CD4-positive, alpha-beta T cell treated with Interleukin-17A for 1 hour (primary cell): Measurements from ENCODE around the gene A1BG.

Source experiments
- DNase-seq: peaks from one replicate; pipeline ENCODE4 v3.0.0-alpha.2; 2020

The A1BG gene

GRCh38 chr19:58334691-58335249 is 18.5 kb downstream of the A1BG start:
- no peak for DNase-seq

- DNase-seq, result no peak
Observed at GRCh38 chr19:58332697-58333096, 20.6 kb downstream of the A1BG start.

DNA sequence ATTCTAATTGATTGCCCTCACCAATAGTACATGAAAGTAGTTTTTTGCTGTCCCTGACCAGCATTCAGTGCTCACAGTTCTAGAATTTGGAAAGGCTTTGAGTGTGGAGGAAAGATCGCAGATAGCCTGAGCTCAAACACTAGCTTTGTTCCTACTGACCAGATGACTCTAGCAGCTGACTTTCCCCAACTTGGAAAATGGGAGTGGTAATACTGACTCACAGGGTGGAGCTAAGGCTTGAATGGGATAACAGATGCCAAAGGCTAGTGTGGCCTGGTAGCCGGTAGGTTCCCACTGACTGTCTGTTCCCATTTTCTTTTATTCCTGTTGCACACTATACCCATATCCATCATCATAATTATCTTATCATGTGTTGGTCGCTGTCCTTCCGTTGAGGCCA is 22.8 kb downstream of the A1BG start:
- no peak for DNase-seq

DNA sequence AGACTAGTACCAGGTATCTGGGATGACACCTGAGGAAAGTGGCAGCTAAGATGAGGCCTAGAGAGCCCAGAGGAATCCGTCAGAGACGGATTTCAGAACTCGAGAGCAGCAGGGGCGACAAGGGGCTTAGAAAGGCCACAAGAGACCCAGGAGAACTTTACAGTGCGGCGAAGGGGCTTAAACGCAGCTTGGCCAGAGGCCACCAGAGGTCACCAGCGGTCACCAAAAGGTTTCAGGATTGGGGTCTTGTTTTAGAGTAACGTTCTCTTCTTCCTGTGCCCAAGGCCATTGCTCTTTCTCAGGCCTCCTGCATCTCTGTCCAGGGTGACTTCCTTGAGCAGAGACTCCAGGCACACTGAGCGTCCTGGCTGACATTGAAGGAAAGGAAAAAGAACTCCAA is 24.3 kb downstream of the A1BG start:
- DNase-seq, result peak; percentile 21

- peak; percentile 92 for DNase-seq
Observed at GRCh38 chr19:58326914-58327726, 26.2 kb downstream of the A1BG start, which contains the start of gene ZSCAN22. Gene ZSCAN22 (plus strand): TSS chr19:58326994. CDS start chr19:58334803, 7,809 bp downstream.

DNA sequence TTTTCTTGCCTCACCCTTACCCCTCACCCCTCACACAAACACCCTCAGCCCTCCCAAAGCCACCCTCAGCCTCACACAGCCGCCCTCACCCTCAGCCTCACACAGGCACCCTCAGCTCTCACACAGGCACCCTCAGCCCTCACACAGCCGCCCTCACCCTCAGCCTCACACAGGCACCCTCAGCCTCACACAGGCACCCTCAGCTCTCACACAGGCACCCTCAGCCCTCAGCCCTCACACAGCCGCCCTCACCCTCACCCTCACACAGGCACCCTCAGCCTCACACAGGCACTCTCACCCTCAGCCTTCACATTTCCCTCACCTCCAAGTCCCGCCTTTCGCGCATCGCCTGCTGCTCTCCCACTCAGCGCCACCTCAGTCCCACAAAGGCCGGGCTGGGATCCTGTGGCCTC is 26.8 kb downstream of the A1BG start:
- no peak for DNase-seq

- no peak for DNase-seq
Observed at GRCh38 chr19:58325311-58326022, 27.8 kb downstream of the A1BG start.

DNA sequence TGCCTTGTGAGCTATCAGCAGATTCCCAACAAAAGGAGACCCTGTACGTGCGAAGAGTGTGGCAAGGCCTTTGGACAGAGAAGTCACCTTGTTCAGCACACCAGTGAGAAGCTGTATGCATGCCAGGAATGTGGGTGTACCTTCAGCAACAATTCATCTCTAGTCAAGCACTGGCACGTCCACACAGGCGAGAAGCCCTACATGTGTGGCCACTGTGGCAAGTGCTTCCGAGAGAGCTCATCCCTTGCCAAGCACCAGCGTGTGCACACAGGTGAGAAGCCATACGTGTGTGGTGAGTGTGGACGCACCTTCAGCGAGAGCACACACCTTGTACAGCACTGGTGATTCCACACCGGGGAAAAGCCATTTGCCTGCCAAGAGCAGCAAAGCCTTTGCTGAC is 34.1 kb downstream of the A1BG start:
- no peak for DNase-seq

GRCh38 chr19:58318297-58318696 is 35.0 kb downstream of the A1BG start:
- DNase-seq, result no peak

DNA sequence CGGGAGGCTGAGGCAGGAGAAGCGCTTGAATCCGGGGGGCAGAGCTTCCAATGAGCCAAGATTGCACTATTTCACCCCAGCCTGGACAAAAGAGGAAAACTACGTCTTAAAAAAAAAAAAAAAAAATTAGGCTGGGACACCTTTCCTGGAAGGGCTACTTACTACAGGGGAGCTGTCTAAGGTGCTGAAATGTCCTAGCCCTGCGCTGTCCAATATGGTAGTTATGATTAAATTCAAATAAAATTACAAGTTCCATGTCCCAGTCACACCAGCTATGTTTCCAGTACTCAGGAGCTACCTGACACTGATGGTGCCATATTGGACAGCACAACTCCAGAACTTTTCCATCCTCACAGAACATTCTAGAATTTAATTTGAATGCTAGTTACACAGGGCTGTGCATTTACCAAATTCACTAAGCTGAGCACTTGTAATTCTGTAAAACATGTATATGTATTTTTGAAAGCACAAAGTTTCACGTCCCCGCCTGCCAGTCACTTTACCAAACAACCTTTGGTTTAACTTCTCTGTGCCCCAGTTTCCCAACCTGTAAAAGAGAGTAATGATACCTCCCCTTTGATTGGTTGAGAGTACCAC is 35.7 kb downstream of the A1BG start:
- DNase-seq, result no peak

DNA sequence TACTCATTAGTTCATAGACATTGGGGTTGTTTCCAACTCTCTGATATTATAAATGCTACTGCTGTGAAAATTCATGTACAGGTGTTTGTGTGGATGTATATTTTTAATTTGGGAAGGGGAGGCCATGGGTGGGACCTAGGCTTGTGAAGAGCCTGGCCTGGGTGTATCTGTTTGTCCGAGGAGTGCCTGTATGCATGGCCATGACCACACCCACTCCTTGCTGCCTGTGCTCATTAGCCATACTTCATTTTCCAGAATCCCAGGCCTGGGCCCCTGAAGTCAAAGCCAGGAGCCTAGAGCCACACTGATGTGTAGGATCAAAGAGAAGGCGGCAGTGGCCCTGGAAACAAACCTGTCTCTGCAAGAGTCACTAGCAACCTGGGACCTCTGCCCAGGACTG is 37.7 kb downstream of the A1BG start:
- DNase-seq, result no peak

DNA sequence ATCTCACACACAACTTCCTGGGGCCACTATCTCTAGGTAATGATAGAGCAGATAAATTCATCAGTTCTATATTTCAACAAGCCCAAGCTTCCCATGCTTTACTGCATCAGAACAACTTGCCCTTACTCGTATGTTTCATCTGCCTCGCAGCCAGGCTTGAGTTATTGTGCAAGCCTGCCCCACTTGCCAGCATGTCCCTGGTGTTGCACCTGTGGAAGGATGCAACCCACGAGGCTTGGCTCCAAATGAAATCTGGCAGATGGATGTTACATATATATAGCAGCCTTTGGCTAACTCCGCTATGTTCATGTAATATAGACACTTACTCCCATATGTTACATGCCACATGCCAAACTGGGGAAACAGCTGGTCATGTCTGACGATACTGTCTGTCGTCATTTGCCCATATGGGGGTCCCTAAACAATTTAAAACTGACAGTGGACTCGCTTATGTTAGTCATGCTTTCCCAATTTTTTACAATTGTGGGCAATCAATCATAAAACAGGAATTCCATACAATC is 41.9 kb downstream of the A1BG start:
- no peak for DNase-seq

GRCh38 chr19:58310685-58311084 is 42.6 kb downstream of the A1BG start:
- peak; percentile 18 for DNase-seq

GRCh38 chr19:58307736-58308135 is 45.6 kb downstream of the A1BG start:
- DNase-seq, result no peak

DNA sequence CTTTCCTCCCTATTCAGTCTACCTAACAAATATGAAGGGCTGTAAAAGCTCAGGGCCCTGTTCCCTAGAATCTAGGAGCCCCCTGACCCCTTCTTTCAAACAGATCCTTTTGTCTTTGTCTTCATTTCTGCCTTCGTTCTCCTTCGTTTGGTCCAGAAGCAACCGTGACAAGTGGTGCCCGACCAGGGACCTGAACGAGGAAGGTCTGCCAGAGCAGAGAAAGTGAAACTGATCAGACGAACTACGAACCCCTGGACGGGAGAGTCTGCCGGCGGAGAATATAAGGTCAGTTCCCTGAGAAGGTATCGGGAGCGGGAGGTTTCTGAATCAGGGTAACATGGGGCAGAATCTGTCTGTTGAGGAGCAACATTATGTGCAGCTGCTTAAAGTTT is 47.4 kb downstream of the A1BG start:
- DNase-seq, result peak; percentile 31

DNA sequence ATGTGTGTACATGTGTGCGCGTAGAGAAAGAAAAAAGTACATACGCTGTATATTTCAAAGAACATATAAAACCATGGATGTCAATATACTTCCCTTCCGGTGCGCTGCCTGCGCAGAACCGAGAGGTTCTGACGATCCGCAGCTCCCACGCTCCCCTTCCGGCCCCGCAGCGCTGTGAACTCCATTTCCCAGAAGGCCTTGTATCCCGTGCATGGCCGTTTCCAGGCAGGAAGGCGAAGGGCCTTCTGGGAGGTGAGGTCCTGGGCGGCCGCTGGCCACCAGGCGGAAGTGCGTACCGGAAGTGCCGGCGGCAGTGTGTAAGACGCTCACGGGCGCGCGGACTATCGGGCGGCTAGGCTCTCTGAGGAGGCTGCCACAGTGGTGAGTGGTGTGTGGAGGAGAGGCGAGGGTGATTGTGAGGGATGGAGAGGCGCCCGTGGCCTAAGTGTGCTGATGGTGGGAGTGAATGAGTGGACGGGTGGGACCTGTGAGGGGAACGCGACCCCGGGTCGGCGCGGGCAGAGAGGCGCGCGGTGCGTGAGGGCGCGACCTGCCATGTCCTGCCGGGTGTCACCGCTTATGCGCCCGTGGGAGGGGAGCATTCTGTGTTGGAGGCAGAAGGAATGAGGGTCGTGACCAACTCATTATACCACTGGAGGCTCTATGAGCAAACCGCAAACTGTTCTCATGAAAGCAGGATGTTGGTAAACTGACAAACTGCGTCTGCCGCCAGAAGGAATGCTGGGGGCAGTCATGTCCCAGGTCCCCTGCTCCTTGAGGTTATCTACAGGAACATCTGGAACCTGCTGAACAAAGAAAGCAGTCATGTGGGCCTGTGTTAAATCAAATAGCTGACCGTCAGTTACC is 48.0 kb downstream of the A1BG start, which contains the start of gene ERVK3-1:
Gene ERVK3-1 (plus strand): TSS at position 313 of the 867 bp plus-strand sequence. CDS start 6,792 bp downstream, outside the sequence.
- DNase-seq, result peak; percentile 97

DNA sequence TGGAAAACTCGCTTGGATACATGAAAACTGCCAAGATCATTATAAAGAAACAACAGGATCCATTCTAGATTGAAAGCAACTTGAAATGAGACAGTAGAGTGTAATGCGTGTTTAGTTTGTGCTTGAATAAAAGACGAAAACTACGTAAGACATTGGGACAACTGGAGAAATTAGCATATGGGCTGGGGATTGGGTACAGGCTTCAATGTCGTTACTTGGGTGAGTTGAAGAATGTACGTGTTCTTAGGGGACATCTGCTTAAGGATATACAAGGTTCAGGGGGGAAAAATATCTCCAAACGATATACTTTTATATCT is 48.6 kb downstream of the A1BG start:
- DNase-seq, result no peak

- DNase-seq, result no peak
Observed at GRCh38 chr19:58304255-58304654, 49.0 kb downstream of the A1BG start.

DNA sequence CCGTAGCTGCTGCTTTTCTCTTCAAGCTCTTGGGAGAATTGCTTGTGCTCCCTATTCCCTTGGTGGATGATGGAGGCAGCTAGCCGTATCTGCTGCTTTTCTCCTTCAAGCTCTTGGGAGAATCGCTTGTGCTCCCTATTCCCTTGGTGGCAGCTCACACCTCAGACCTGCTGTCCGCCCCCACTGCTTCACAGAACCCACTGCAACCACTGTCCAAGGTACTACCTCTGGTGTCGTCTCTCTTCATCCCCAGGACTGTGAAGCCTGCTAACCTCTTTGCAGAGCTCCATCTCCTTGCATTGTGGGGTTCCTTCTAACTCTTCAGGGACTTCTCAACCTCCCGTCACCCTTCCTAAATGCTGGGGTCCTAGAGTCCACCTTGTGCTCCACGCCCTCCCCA is 52.7 kb downstream of the A1BG start:
- DNase-seq, result no peak

GRCh38 chr19:58296104-58296503 is 57.2 kb downstream of the A1BG start:
- DNase-seq, result no peak
